Embryonic facial prominence (tissue), 1 donor: ENCODE results near the gene DBR1.
A peak's percentile ranks its signal among the peaks of the same experiment; 100 is the strongest.

Experiments used
- DNase-seq: peaks from one replicate; pipeline ENCODE4 v3.0.0-alpha.2; 2016; ENCODE audit errors: extremely low spot score

Gene DBR1

DNA sequence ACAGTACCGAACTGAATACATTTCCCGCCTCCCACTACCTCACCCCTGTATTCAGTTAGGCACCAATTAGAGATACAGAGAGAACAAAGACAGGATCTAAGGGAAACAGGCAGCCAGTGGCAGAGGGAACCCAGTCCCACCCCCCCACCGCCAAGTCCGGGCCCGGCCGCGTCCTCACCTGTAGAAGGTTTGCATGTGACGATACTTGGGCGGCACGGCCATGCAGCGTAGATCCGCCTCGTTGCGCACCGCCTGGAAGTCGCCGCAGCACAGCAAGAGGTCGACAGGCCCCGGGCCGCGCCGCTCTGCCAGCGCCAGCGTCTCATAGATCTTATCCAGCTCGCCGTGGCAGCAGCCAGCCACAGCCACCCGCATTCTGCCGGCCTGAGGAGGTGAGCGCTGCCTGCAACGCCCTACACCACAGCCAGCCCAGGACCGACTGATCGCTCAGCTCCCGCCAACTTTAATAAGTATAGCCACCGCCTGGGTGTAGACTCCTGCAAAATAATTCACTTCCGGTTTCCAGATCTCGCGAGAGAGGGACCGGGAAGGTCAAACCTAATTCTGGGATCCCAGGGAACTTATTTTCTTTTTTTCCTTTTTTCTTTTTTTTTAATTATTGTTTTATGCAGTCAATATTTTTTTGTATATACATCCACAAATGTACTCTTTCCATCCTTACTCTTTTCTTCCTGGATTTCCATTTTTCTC lies at the start of gene DBR1:
DBR1 (minus strand) TSS at position 501 of the 711 bp plus-strand sequence; CDS start at position 375, 126 bp downstream.
- peak; percentile 80 for DNase-seq

DNA sequence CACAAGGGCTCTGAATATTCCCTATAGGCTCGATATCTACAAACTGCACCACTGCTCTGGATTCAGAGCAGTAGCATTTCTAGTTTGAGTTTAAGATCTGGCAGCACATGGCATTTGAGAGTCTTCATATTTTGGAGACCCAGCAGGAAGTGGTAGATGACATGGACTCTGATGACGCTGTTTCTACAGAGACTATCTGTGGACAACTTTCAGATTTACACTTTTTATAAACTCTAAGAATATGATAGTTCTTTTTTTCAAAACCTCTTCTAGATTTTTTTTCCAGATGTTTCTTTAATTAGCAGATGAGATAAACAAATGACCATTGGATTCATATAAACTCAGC lies 48.2 kb upstream of the DBR1 start:
- DNase-seq = no peak

- no peak for DNase-seq
Measured at GRCh38 chr3:138222131-138222941, 47.6 kb upstream of the DBR1 start.

GRCh38 chr3:138220788-138221187 lies 46.1 kb upstream of the DBR1 start:
- DNase-seq = no peak

- DNase-seq = no peak
Measured at GRCh38 chr3:138220242-138220641, 45.5 kb upstream of the DBR1 start.

DNA sequence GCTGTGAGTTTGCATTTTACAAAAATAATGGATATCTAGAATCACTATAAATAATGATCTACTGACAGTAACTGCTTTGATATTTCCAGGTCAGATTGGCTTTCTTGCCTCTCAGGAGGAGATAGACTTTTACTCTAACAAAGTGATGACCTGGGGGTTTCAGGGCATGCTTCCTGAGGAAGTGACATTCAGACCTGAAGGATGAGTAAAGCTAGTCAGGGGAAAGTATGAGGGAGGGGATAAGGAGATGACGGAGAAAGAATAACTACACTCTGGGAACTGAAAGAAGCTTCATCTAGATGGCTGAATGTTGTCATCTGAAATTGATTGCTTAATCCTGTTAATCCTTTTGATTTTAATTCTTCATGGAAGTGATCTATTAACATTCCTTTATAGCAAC lies 44.5 kb upstream of the DBR1 start:
- no peak for DNase-seq

GRCh38 chr3:138213398-138214085 lies 38.8 kb upstream of the DBR1 start:
- DNase-seq = no peak

DNA sequence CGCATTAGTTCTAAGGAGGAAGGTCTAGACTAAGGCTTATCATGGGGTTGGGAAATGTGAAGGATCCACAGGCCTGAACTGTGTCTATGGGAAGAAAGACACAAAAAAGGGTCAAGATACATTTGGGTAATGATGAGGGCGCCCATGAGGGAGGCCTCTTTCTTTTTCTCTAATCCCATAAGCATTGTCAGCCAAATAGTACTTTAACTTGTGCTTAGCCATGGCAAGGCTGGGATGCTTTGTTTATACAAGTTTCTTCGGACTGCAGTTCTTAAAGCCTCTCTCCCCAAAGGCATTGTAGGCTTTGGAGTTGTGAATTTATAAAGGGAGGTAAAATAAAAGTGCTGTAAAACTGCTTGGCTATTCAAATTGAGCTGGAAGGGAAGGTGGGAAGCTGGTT lies 35.8 kb upstream of the DBR1 start:
- no peak for DNase-seq

- DNase-seq = no peak
Measured at GRCh38 chr3:138206196-138206595, 31.5 kb upstream of the DBR1 start.

- no peak for DNase-seq
Measured at GRCh38 chr3:138205527-138205926, 30.8 kb upstream of the DBR1 start.

GRCh38 chr3:138203938-138204337 lies 29.2 kb upstream of the DBR1 start:
- DNase-seq = no peak

GRCh38 chr3:138202945-138203701 lies 28.4 kb upstream of the DBR1 start:
- no peak for DNase-seq

- DNase-seq = no peak
Measured at GRCh38 chr3:138200424-138200823, 25.7 kb upstream of the DBR1 start.

- DNase-seq = no peak
Measured at GRCh38 chr3:138199851-138200250, 25.1 kb upstream of the DBR1 start.

DNA sequence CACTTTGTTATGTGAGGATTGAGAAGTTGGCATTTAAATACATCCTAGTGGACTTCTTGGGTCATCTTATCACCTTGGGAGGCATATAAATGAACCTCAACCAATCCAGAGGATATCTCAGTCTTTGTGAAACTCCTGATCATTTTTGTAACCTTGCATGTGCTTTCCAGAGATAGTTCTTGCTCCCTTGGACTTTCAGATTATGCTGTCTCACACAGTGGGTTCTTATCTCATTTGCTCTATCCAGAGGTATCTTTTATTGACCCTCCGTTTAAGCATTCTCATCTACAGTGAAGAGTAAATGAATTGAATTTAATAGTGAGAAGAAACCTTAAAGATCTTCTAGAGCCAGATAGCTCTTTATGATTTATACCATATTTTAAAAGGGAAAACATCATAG lies 22.8 kb upstream of the DBR1 start:
- DNase-seq = no peak

GRCh38 chr3:138197058-138197457 lies 22.3 kb upstream of the DBR1 start:
- no peak for DNase-seq

DNA sequence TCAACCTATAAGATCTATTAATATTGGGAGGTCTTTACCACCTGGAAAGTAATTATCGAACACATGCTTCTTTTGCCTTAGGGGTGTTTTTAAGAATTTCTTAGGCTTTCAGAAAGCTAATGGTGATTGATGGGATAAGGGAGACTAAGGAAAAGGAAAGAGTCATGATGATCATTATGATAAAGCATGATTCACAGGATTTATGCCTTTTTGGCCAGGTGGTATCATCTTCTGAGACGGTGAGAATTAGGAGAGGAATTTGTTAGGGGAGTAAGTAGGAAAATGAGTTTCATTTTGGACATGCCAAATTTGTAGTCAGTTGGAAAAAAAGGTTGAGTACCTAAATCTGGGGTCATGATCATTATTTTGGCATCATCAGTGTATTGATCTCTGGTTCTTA lies 21.3 kb upstream of the DBR1 start:
- no peak for DNase-seq

- DNase-seq = no peak
Measured at GRCh38 chr3:138195481-138195880, 20.8 kb upstream of the DBR1 start.

- DNase-seq = no peak
Measured at GRCh38 chr3:138188013-138188730, 13.5 kb upstream of the DBR1 start.

GRCh38 chr3:138187296-138188012 lies 12.7 kb upstream of the DBR1 start, which contains the start of gene ARMC8:
Gene ARMC8 (plus strand): TSS chr3:138187301. CDS start chr3:138187555, 254 bp downstream.
- no peak for DNase-seq
